Measurements from ENCODE around the gene ASIC3. TPM values are rescaled to one million over a fixed set of nuclear protein-coding genes. Genes with fewer than 3 reads are reported as not detected.

The ASIC3 gene
- total RNA-seq, 4 donors from 2014 or later: 2.6 to 4.3 (median 3.1) TPM

GRCh38 chr7:151031011-151031410, 17.3 kb upstream of the ASIC3 start:
- H3K27me3 ChIP-seq: no peaks in the 10 kb centered on the region
- H3K9me3 ChIP-seq: no peaks in the 10 kb centered on the region
- H3K4me3 ChIP-seq: no peak overlapping the region
- H3K36me3 ChIP-seq: peaks cover 0 to 4% (median 0%) of the 10 kb centered on the region in 4 donors
- TF ChIP-seq CTCF (IDR thresholded peaks at IDR 0.05): no peak
- no peak for TF ChIP-seq POLR2A (IDR thresholded peaks at IDR 0.05)
- TF ChIP-seq EP300 (IDR thresholded peaks at IDR 0.05; ENCODE audit: low read depth): no peak
- no peak for TF ChIP-seq POLR2AphosphoS5 (IDR thresholded peaks at IDR 0.05)
- peaks cover 0 to 19% (median 13%) of the 10 kb centered on the region in 4 donors for H3K4me1 ChIP-seq
- intact Hi-C loops (cut with DNase I; ENCODE audit: low total_unique reads): no loop called here
- in situ Hi-C loops (cut with MboI; ENCODE audit: low pct_ligation_motif_present in 1 of 4, low pct_unique_long_range_greater_than_20kb in 1 of 4, low sequenced_read_pairs in 3 of 4): loop anchor here in 1 of 4 donors (10.0 kb wide), 1 partner anchor 74 kb away; no protein-coding TSS in a partner anchor
- no peak for DNase-seq
- WGBS, 2 donors (ENCODE audit: low coverage in 1 of 2): 82 to 84% methylated on average over 4 of the region's 4 CpGs
- H3K27ac ChIP-seq: no peak overlapping the region

DNA sequence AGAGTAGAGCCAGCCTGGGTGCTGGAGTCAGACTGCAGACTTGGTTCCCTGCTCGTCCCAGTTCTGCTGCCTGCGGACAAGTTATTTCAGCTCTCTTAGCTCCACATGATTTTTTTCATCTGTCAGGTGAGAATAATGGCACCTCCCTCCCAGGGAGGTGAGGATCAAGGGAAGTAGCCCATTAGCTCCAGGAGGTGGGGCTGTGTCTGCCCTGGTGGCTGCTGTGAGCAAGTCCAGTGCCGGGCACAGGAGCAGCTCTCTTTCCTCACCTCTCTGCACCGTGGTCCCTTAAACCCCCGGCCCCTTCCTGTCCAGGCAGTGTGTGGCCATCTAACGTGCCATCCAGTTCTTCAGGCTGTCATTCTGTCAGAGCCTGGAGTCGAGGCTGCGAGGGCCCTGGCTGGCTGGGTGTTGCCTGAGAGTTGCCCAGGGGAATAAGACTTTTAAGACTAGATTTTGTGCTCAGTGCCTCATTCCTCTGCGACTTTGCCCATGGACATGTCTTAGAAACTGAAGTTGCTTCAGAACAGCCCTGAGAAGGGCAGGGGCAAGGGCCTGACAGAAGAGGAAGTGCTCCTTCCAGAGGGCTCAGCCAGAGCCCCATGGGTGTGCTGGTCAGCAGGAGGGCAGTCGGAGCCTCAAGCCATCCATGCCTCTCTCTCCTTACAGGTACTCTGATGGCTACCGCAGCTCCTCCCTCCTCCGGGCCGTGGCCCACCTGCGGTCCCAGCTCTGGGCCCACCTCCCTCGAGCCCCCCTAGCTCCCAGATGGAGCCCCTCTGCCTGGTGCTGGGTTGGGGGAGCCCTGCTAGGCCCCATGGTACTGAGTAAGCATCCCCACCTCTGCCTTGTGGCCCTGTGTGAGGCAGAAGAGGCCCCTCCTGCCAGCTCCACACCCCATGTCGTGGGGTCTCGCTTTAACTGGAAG, 15.1 kb upstream of the ASIC3 start:
- Histone ChIP-seq H3K9me3 (no peaks in the 10 kb centered on the region), H3K36me3 (peaks cover 0 to 5% (median 2%) of the 10 kb centered on the region in 4 donors), H3K4me1 (peaks cover 0 to 13% (median 8%) of the 10 kb centered on the region in 4 donors), H3K27ac (no peak overlapping the region), H3K4me3 (no peak overlapping the region), H3K27me3 (no peaks in the 10 kb centered on the region)
- WGBS, 2 donors (ENCODE audit: low coverage in 1 of 2): 40 to 92% methylated on average over 1 to 15 of the region's 17 CpGs
- intact Hi-C loops (cut with DNase I; ENCODE audit: low total_unique reads) (no loop called here), in situ Hi-C loops (cut with MboI; ENCODE audit: low pct_ligation_motif_present in 1 of 4, low pct_unique_long_range_greater_than_20kb in 1 of 4, low sequenced_read_pairs in 3 of 4) (loop anchor here in 1 of 4 donors (10.0 kb wide), 1 partner anchor 72 kb away; no protein-coding TSS in a partner anchor)
- DNase-seq: no peak
- TF ChIP-seq POLR2A (IDR thresholded peaks at IDR 0.05): no peak

GRCh38 chr7:151033864-151034249, 14.5 kb upstream of the ASIC3 start:
- Histone ChIP-seq H3K4me1 (peaks cover 0 to 16% (median 8%) of the 10 kb centered on the region in 4 donors), H3K27me3 (no peaks in the 10 kb centered on the region), H3K9me3 (no peaks in the 10 kb centered on the region), H3K36me3 (peaks cover 0 to 5% (median 2%) of the 10 kb centered on the region in 4 donors), H3K27ac (no peak overlapping the region), H3K4me3 (no peak overlapping the region)
- no peak for TF ChIP-seq POLR2AphosphoS5 (IDR thresholded peaks at IDR 0.05)
- no peak for TF ChIP-seq POLR2A (IDR thresholded peaks at IDR 0.05)
- TF ChIP-seq CTCF (IDR thresholded peaks at IDR 0.05): no peak
- no peak for TF ChIP-seq EP300 (IDR thresholded peaks at IDR 0.05; ENCODE audit: low read depth)
- intact Hi-C loops (cut with DNase I; ENCODE audit: low total_unique reads): no loop called here
- WGBS, 2 donors (ENCODE audit: low coverage in 1 of 2): 94% methylated on average over 5 of the region's 5 CpGs; no CpG with 5 or more reads in 1 of the 2 donors
- in situ Hi-C loops (cut with MboI; ENCODE audit: low pct_ligation_motif_present in 1 of 4, low pct_unique_long_range_greater_than_20kb in 1 of 4, low sequenced_read_pairs in 3 of 4): loop anchor here in 1 of 4 donors (10.0 kb wide), 1 partner anchor 71 kb away; no protein-coding TSS in a partner anchor
- DNase-seq: no peak

DNA sequence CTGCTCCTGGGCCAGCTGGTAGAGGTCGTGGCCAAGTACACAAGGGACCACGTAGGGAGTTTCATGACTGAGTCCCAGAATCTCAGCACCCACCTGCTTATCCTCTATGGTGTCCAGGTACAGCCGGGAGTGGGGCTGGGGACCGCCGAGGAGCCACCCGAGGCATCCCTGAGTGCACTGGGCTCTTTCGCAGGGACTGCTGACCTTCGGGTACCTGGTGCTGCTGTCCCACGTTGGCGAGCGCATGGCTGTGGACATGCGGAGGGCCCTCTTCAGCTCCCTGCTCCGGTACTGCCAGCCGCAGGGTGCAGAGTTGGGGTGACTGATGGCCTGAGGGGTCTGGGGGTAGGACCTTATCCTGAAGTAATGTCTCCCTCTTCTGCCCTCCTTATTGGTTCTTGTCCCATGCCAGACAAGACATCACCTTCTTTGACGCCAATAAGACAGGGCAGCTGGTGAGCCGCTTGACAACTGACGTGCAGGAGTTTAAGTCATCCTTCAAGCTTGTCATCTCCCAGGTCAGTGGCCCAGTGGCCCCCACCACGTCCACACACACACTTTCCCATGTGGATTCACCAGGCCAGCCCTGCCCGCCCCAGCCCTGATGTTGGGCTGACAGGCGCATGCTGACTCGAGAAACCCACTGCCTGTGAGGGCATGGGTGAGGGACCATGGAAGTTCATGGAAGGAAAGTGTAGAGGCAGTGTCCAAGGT, 13.9 kb upstream of the ASIC3 start:
- no peak overlapping the region for H3K4me3 ChIP-seq
- H3K4me1 ChIP-seq: peaks cover 0 to 16% (median 7%) of the 10 kb centered on the region in 4 donors
- no peaks in the 10 kb centered on the region for H3K27me3 ChIP-seq
- no peak overlapping the region for H3K27ac ChIP-seq
- intact Hi-C loops (cut with DNase I; ENCODE audit: low total_unique reads): no loop called here
- no peaks in the 10 kb centered on the region for H3K9me3 ChIP-seq
- no peak for DNase-seq
- in situ Hi-C loops (cut with MboI; ENCODE audit: low pct_ligation_motif_present in 1 of 4, low pct_unique_long_range_greater_than_20kb in 1 of 4, low sequenced_read_pairs in 3 of 4): loop anchor here in 1 of 4 donors (10.0 kb wide), 1 partner anchor 70 kb away; no protein-coding TSS in a partner anchor
- TF ChIP-seq POLR2A (IDR thresholded peaks at IDR 0.05): no peak
- no peak for TF ChIP-seq CTCF (IDR thresholded peaks at IDR 0.05)
- no peak for TF ChIP-seq EP300 (IDR thresholded peaks at IDR 0.05; ENCODE audit: low read depth)
- TF ChIP-seq POLR2AphosphoS5 (IDR thresholded peaks at IDR 0.05): no peak
- 91% methylated on average over 21 of the region's 21 CpGs; no CpG with 5 or more reads in 1 of the 2 donors for WGBS, 2 donors (ENCODE audit: low coverage in 1 of 2)
- peaks cover 0 to 5% (median 2%) of the 10 kb centered on the region in 4 donors for H3K36me3 ChIP-seq

All from transverse colon (tissue), 4 donors.